ENCODE results near the gene OR8D2.
"Not testable (repeated sequence)": the region's sequence is repeated elsewhere in the genome, so short reads cannot be mapped to it uniquely, and the experiment has no call there.

Gene OR8D2

GRCh38 chr11:124285610-124286344 lies 34.2 kb downstream of the OR8D2 start:
- DNase-seq: no peak

GRCh38 chr11:124278261-124278660 lies 41.7 kb downstream of the OR8D2 start:
- no peak for DNase-seq

- no peak for DNase-seq
These were observed 42.2 kb downstream of the OR8D2 start for GRCh38 chr11:124277804-124278203.

- no peak for DNase-seq
These were observed 42.8 kb downstream of the OR8D2 start for GRCh38 chr11:124277207-124277606.

- DNase-seq: no peak
These were observed 43.9 kb downstream of the OR8D2 start for GRCh38 chr11:124276081-124276480.

GRCh38 chr11:124274000-124274399 lies 46.0 kb downstream of the OR8D2 start:
- DNase-seq: no peak

- not testable (repeated sequence) for DNase-seq
These were observed 49.1 kb downstream of the OR8D2 start for GRCh38 chr11:124270886-124271285.

Measured in activated gamma-delta T cell (primary cell).